Activated CD4-positive, alpha-beta T cell treated with anti-CD3 and anti-CD28 coated beads for 36 hours (primary cell): ENCODE data around the gene ZNF22. TPM values are rescaled to one million over a fixed set of nuclear protein-coding genes. Genes with fewer than 3 reads are reported as not detected.

Experiments
- ATAC-seq: fragments of 200-7000 bp; cut with Tn5 transposase; one replicate; pipeline ENCODE4 v1.10.0; 2021; ENCODE audit warnings: mild to moderate bottlenecking, moderate library complexity
- CTCF ChIA-PET: fragments of 350-600 bp; sonication (Branson Sonifier 250); formaldehyde crosslinking; loops from one replicate; lab custom pipeline; 2021; ENCODE audit warnings: antibody characterized with exemption; lab: Charles Lee
- POLR2A ChIA-PET: fragments of 350-600 bp; sonication (Branson Sonifier 250); formaldehyde crosslinking; loops from one replicate; lab custom pipeline; 2021; ENCODE audit warnings: antibody characterized with exemption, inconsistent platforms; lab: Charles Lee
- DNase-seq: peaks from one replicate; pipeline ENCODE4 v3.0.0-alpha.2; 2020
- H3K27ac Mint-ChIP-seq: one replicate; pipeline ENCODE4 v1.8.0; 2021; ENCODE audit warnings: mixed read lengths
- H3K27me3 Mint-ChIP-seq: one replicate; pipeline ENCODE4 v1.8.0; 2021; ENCODE audit warnings: mixed read lengths
- H3K36me3 Mint-ChIP-seq: one replicate; pipeline ENCODE4 v1.8.0; 2021; ENCODE audit warnings: low read depth, mixed read lengths
- H3K4me1 Mint-ChIP-seq: one replicate; pipeline ENCODE4 v1.8.0; 2021; ENCODE audit warnings: mixed read lengths
- H3K4me3 Mint-ChIP-seq: one replicate; pipeline ENCODE4 v1.8.0; 2021; ENCODE audit warnings: mild to moderate bottlenecking, moderate library complexity, mixed read lengths
- H3K9me3 Mint-ChIP-seq: one replicate; pipeline ENCODE4 v1.8.0; 2021; ENCODE audit warnings: low read depth, mixed read lengths
- intact Hi-C, 2 experiments: fragments of 100-400 bp; cut with DNase I in 1 of 2; cut with micrococcal nuclease in 1 of 2; formaldehyde crosslinking; loops; one replicate each; pipeline versions ENCODE4 v1.14.2 to v1.15.1; 2022 to 2024; cut with DNase I, micrococcal nuclease
- total RNA-seq, 2 experiments: library from RNA; stranded (reverse); gene quantifications; one replicate each; pipeline ENCODE4 v1.2.3, GENCODE V29; 2021

Gene ZNF22
- total RNA-seq, 2 experiments from 2014 or later, result 18.8 to 21.6 TPM

- ChIA-PET POLR2A (no interaction called here), CTCF (interaction anchor here (0.5 to 2.6 kb wide), 2 partner anchors 41 to 53 kb away, joined by 3 to 17 read pairs; no protein-coding TSS in a partner anchor)
- H3K4me3 Mint-ChIP-seq, result no peak overlapping the region
- no peaks in the 10 kb centered on the region for H3K36me3 Mint-ChIP-seq
- H3K4me1 Mint-ChIP-seq, result peaks cover 15% of the 10 kb centered on the region
- ATAC-seq, result no peak
- no peaks in the 10 kb centered on the region for H3K27me3 Mint-ChIP-seq
- no peak for DNase-seq
- no peak overlapping the region for H3K27ac Mint-ChIP-seq
- intact Hi-C loops, result loop anchor here in 1 of 2 experiments (2.0 kb wide), 1 partner anchor 15 kb away; the partner anchor contains the start of gene RASSF4
- H3K9me3 Mint-ChIP-seq, result no peaks in the 10 kb centered on the region
These were observed 27.2 kb upstream of the ZNF22 start for GRCh38 chr10:44973323-44974081.

GRCh38 chr10:44974082-44974627 lies 26.6 kb upstream of the ZNF22 start:
- no peak overlapping the region for H3K27ac Mint-ChIP-seq
- POLR2A ChIA-PET, result no interaction called here
- intact Hi-C loops, result loop anchor here in 1 of 2 experiments (2.0 kb wide), 1 partner anchor 15 kb away; the partner anchor contains the start of gene RASSF4

GRCh38 chr10:44974628-44975430 lies 25.9 kb upstream of the ZNF22 start:
- CTCF ChIA-PET, result interaction anchor here (0.9 to 2.6 kb wide), 3 partner anchors 25 to 42 kb away, joined by 4 to 23 read pairs (median 17); no protein-coding TSS in a partner anchor
- POLR2A ChIA-PET, result no interaction called here

More at GRCh38 chr10:44974082-44974627, 26.6 kb upstream of the ZNF22 start:
- no peaks in the 10 kb centered on the region for H3K36me3 Mint-ChIP-seq
- peak overlapping the region; percentile 49 for H3K4me3 Mint-ChIP-seq
- peaks cover 10% of the 10 kb centered on the region for H3K4me1 Mint-ChIP-seq
- CTCF ChIA-PET, result interaction anchor here (2.6 kb wide), 1 partner anchor 41 kb away, joined by 17 read pairs; no protein-coding TSS in a partner anchor
- no peaks in the 10 kb centered on the region for H3K9me3 Mint-ChIP-seq
- H3K27me3 Mint-ChIP-seq, result no peaks in the 10 kb centered on the region
- ATAC-seq (no peak), DNase-seq (no peak)

GRCh38 chr10:44975431-44976331 lies 25.0 kb upstream of the ZNF22 start:
- no peak overlapping the region for H3K27ac Mint-ChIP-seq
- ChIA-PET CTCF (interaction anchor here (0.9 to 2.4 kb wide), 4 partner anchors 10 to 42 kb away, joined by 3 to 23 read pairs (median 4); no protein-coding TSS in a partner anchor), POLR2A (no interaction called here)
- no peaks in the 10 kb centered on the region for H3K36me3 Mint-ChIP-seq
- H3K4me3 Mint-ChIP-seq, result no peak overlapping the region
- DNase-seq, result peak; percentile 44
- intact Hi-C loops, result loop anchor here (1.0 to 2.0 kb wide), 4 partner anchors 16 to 43 kb away; partner anchors contain the start of genes RASSF4 (in 2 of the 2) and ZNF22 (in 1 of the 2)
- peaks cover 9% of the 10 kb centered on the region for H3K4me1 Mint-ChIP-seq
- no peak for ATAC-seq
- H3K9me3 Mint-ChIP-seq, result no peaks in the 10 kb centered on the region
- no peaks in the 10 kb centered on the region for H3K27me3 Mint-ChIP-seq

More at GRCh38 chr10:44974628-44975430, 25.9 kb upstream of the ZNF22 start:
- Mint-ChIP-seq H3K4me1 (peaks cover 9% of the 10 kb centered on the region), H3K4me3 (peak overlapping the region; percentile 49), H3K27ac (no peak overlapping the region), H3K9me3 (no peaks in the 10 kb centered on the region), H3K36me3 (no peaks in the 10 kb centered on the region), H3K27me3 (no peaks in the 10 kb centered on the region)
- ATAC-seq (peak; percentile 93), DNase-seq (peak; percentile 78)
- intact Hi-C loops, result loop anchor here (1.0 to 2.0 kb wide), 4 partner anchors 16 to 43 kb away; partner anchors contain the start of genes RASSF4 (in 2 of the 2) and ZNF22 (in 1 of the 2)

GRCh38 chr10:44976352-44977198 lies 24.1 kb upstream of the ZNF22 start:
- H3K27ac Mint-ChIP-seq, result no peak overlapping the region
- no peaks in the 10 kb centered on the region for H3K9me3 Mint-ChIP-seq
- intact Hi-C loops, result no loop called here
- H3K4me3 Mint-ChIP-seq, result no peak overlapping the region
- POLR2A ChIA-PET, result no interaction called here
- ATAC-seq, result no peak
- CTCF ChIA-PET, result interaction anchor here (0.9 to 2.4 kb wide), 3 partner anchors 11 to 43 kb away, joined by 3 to 23 read pairs (median 5); no protein-coding TSS in a partner anchor
- H3K27me3 Mint-ChIP-seq, result no peaks in the 10 kb centered on the region
- no peak for DNase-seq
- H3K36me3 Mint-ChIP-seq, result no peaks in the 10 kb centered on the region
- peaks cover 9% of the 10 kb centered on the region for H3K4me1 Mint-ChIP-seq

GRCh38 chr10:44977287-44978212 lies 23.2 kb upstream of the ZNF22 start:
- no peak overlapping the region for H3K4me3 Mint-ChIP-seq
- no peaks in the 10 kb centered on the region for H3K9me3 Mint-ChIP-seq
- no peak overlapping the region for H3K27ac Mint-ChIP-seq
- no peak for ATAC-seq
- no peaks in the 10 kb centered on the region for H3K36me3 Mint-ChIP-seq
- CTCF ChIA-PET, result interaction anchor here (1.4 to 2.4 kb wide), 3 partner anchors 35 to 45 kb away, joined by 3 to 23 read pairs (median 11); no protein-coding TSS in a partner anchor
- POLR2A ChIA-PET, result no interaction called here
- intact Hi-C loops, result no loop called here
- no peaks in the 10 kb centered on the region for H3K27me3 Mint-ChIP-seq
- peaks cover 9% of the 10 kb centered on the region for H3K4me1 Mint-ChIP-seq
- no peak for DNase-seq

- POLR2A ChIA-PET, result no interaction called here
- Mint-ChIP-seq H3K4me1 (peaks cover 9% of the 10 kb centered on the region), H3K9me3 (no peaks in the 10 kb centered on the region), H3K27ac (peak overlapping the region; percentile 33), H3K4me3 (no peak overlapping the region), H3K36me3 (no peaks in the 10 kb centered on the region), H3K27me3 (no peaks in the 10 kb centered on the region)
- no peak for DNase-seq
- intact Hi-C loops, result no loop called here
- ATAC-seq, result no peak
- CTCF ChIA-PET, result interaction anchor here (1.4 to 2.0 kb wide), 2 partner anchors 35 to 45 kb away, joined by 3 to 11 read pairs; no protein-coding TSS in a partner anchor
These were observed 22.5 kb upstream of the ZNF22 start for GRCh38 chr10:44978213-44978569.

- DNase-seq (peak; percentile 63), ATAC-seq (peak; percentile 42)
- intact Hi-C loops, result no loop called here
- no peaks in the 10 kb centered on the region for H3K36me3 Mint-ChIP-seq
- peaks cover 5% of the 10 kb centered on the region for H3K4me1 Mint-ChIP-seq
- H3K9me3 Mint-ChIP-seq, result no peaks in the 10 kb centered on the region
- POLR2A ChIA-PET, result no interaction called here
- no peak within 1 kb of the TSS for H3K4me3 Mint-ChIP-seq
- peak within 1 kb of the TSS; percentile 33 for H3K27ac Mint-ChIP-seq
- CTCF ChIA-PET, result interaction anchor here (0.6 to 2.0 kb wide), 3 partner anchors 26 to 46 kb away, joined by 3 to 11 read pairs (median 3); no protein-coding TSS in a partner anchor
- no peaks in the 10 kb centered on the region for H3K27me3 Mint-ChIP-seq
These were observed 22.0 kb upstream of the ZNF22 start, which contains the start of gene DEPP1 for GRCh38 chr10:44978570-44979280. Gene DEPP1, minus strand, starts transcription at chr10:44978809. Its CDS starts 779 bp downstream, at chr10:44978030.
